GM12874 (cell line): Measurements from ENCODE around the gene FUCA1.
A peak's percentile ranks its signal among the peaks of the same experiment; 100 is the strongest.

Source experiments
- TF ChIP-seq, protein P1 (sequence below): IDR thresholded peaks from 2 replicates; pipeline ENCODE4 v1.5.1; 2011; ENCODE audit warnings: low read depth, mild to moderate bottlenecking, control low read depth, low read length, moderate library complexity; ENCODE audit not compliant: insufficient read depth

FUCA1 gene

DNA sequence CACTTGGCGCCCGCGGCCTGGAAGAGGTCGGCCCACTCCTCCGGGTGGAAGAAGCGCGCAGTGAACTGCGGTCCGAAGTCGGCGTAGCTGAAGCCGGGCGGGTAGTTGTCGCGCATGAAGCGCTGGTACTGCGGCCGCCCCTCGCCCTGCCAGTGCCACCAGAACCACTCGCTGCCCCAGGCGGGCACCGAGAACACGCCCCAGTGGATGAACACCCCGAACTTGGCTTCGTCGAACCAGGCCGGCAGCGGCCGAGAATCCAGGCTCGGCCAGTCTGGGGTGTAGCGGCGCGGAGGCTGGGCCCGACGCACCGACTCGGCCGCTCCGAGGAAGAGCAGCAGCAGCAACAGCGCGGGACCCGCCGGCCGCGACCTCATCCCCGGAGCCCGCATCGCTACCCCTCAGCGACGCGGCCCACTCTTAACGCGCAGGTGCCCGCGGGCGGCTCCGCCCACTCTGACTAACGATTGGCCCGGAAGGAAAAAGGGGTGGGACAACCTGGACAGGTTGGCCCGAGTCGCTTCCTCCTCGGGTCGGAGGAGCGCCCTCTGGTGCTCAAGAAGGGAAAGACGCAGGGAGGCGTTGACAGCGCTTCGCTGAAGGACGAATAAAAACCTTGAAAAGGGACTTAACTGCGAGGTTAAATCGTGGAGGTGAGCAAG, at the start of gene FUCA1:
Gene FUCA1 (minus strand): TSS at position 396 of the 662 bp plus-strand sequence. CDS start 4 bp downstream, at position 392.
- TF ChIP-seq, protein P1, sequence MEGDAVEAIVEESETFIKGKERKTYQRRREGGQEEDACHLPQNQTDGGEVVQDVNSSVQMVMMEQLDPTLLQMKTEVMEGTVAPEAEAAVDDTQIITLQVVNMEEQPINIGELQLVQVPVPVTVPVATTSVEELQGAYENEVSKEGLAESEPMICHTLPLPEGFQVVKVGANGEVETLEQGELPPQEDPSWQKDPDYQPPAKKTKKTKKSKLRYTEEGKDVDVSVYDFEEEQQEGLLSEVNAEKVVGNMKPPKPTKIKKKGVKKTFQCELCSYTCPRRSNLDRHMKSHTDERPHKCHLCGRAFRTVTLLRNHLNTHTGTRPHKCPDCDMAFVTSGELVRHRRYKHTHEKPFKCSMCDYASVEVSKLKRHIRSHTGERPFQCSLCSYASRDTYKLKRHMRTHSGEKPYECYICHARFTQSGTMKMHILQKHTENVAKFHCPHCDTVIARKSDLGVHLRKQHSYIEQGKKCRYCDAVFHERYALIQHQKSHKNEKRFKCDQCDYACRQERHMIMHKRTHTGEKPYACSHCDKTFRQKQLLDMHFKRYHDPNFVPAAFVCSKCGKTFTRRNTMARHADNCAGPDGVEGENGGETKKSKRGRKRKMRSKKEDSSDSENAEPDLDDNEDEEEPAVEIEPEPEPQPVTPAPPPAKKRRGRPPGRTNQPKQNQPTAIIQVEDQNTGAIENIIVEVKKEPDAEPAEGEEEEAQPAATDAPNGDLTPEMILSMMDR, result peak; percentile 87

DNA sequence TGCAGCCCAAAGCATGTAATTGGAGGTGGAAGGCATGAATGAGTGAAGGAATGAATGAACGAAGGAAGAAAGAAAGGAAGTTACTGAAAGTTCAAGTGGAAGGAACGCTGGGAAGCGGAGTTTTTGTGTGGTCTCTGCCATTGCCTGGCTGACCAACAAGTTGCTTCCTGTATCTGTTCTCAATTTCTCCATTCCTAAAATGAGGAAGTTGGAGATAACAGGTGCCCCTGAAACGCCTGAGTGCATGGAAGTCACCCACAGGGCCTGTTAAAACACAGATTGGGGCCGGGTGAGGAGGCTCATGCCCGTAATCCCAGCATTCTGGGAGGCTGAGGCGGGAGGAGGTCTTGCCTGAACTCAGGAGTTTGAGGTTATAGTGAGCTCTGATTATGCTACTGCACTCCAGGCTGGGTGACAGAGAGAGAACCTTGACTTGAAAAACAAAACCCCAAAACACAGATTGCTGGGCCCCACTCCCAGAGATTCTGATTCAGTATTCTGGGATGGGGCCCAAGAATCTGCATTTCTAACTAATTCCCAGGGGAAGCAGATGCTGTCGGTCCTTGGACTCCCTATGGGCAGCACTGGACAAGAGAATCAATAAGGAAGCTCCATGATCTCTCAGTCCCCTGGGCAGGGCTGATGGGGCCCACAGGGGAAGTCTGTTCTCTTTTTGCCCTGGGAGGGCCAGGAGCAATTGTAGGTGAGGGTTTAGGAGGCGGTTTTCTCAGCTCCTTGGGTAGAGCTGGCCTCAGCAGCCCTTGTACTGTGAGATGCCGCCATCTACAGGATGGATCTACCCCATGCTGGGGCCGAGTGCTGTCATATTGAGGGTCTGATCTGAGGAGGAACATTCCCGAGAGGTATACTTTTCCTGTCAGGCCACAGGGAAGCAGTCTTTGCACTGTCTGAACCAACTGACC, 48.4 kb upstream of the FUCA1 start:
- TF ChIP-seq, protein P1, result peak; percentile 88

DNA sequence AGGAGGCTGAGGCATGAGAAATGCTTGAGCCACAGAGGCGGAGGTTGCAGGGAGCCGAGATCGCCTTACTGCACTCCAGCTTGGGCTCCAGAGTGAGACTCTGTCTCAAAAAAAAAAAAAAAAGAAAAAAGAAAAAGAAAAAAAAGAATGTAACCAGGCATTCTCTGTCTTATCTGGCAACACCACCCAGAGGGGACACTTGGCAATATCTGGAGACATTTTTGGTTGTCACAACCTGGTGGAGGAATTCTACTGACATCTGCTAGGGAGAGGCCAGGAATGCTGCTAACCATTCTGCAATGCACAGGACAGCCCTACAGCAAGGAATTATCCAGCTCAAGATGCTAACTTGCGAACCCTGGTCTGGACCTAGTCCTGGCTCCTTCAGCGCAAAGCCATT, 47.4 kb upstream of the FUCA1 start:
- TF ChIP-seq, protein P1, result no peak

DNA sequence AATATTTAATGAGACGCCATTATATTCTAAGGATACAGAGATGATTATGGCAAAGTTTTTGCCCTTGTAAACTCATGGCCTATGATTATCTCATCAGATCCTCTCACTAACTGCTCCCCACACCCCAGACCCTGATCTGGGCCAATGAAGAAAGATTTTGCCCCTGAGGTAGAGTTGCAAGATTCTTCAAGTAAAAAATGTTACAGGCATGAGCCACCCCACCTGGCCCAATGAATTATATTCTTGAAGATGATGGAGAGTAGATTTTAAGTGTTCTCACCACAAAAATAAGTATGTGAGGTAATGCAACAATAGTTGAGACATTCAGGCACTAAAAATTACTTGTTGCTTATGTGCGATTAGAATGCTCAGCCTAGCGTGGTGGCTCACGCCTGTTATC, 46.8 kb upstream of the FUCA1 start:
- TF ChIP-seq, protein P1, result no peak

DNA sequence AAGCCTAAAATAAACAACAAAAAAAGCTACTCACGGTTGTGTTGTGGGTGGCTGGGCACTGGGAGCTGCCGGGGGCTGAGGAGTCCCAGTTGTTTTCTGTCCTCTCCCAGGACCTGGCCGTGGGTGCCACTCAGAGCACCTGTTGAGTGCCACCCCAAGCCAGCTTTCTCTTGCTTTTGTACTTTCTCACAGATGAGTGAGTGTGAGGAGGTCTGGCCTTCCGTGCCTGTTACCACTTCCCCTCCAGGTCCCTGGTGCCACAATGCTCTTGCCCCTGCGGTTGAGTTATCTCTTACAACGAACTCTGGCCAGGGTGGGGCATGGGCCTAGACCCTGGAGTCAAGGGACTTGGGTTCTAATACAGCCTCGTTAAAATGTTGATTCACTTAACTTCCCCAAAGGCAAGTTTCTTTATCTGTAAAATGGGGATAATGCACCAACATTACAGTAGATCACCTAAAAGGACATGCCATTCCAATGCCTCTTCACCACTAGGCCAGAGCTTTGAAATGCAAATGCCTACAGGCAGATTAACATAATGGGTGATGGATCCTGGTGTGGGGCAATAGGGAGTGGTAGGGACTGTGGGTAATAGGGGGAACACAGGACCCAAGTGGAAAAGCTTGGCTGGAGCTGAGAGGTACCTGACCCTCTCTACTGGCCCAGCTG, 45.3 kb upstream of the FUCA1 start, which contains the start of gene CNR2:
Gene CNR2 (minus strand): TSS at position 151 of the 669 bp plus-strand sequence. CDS start 37,745 bp downstream, outside the sequence.
- TF ChIP-seq, protein P1, result no peak

DNA sequence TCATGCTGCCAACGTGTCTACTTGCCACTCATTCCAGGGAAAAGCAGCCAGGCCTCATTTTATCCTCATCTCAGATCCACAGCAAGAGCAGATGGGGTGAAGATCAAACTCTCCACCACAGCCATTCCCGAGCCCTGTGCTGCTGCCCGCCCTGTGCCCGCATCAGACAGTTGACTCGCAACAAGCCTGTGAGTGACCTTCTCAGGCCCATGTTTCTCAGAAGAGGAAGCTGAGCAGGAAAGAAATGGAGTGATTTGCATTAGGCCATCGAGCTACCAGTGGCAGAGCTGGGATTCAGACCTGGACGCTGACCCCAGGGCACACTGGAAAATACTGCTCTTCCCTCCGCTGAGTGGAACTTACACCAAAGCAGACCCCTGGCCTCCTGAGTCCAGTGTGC, 43.8 kb upstream of the FUCA1 start:
- TF ChIP-seq, protein P1, result no peak

DNA sequence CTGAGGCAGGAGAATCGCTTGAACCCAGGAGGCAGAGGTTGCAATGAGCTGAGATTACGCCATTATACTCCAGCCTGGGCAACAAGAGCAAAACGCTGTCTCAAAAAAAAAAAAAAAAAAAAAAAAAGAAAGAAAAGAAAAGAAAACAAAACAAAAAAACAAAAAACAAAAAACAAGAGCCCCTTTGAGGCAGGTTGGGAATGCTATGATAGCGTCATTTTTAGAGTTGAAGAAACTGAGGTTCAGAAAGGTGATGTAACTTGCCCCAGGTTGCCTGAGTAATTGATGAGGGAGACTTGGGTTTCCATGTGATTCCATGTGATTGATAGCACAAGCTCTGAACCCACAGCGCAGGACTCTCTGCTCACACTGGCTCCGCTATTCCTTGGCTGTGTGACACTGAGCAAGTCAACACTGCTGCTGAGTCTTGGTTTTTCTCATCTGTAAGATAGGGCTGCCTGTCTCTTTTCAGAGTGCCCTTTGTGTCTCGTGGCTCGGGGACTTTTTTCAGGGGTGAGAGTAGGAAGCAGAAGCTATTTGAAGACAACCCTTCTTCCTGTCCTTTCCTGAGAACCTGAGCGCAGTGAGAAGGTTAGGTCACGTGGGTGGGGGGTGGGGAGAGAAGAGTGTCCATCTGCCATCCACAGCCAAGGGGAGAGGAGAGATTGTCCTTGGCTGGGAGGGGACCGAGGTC, 42.6 kb upstream of the FUCA1 start:
- TF ChIP-seq, protein P1, result no peak
